Muscle layer of duodenum (tissue), 2 donors: ENCODE measurements around the gene RAPH1.

Experiments
- H3K27ac ChIP-seq: one replicate; pipeline ENCODE4 v1.7.0; 2013; ENCODE audit warnings: mild to moderate bottlenecking, low read length
- H3K27me3 ChIP-seq: one replicate; pipeline ENCODE4 v1.7.0; 2013; ENCODE audit warnings: low read depth, mild to moderate bottlenecking, control low read depth, low read length
- H3K36me3 ChIP-seq, 2 donors: one replicate each; pipeline ENCODE4 v1.7.0; 2013; ENCODE audit warnings: low read length in 2 of 2, control low read depth in 1 of 2, mild to moderate bottlenecking in 1 of 2; ENCODE audit not compliant: insufficient read depth in 2 of 2, control insufficient read depth in 1 of 2
- H3K4me1 ChIP-seq, 2 donors: one replicate each; pipeline ENCODE4 v1.7.0; 2013; ENCODE audit warnings: low read length in 2 of 2, mild to moderate bottlenecking in 2 of 2, control low read depth in 1 of 2, moderate library complexity in 1 of 2; ENCODE audit not compliant: insufficient read depth in 2 of 2, control insufficient read depth in 1 of 2
- H3K4me3 ChIP-seq, 2 donors: one replicate each; pipeline ENCODE4 v1.7.0; 2013; ENCODE audit warnings: low read length in 2 of 2, low read depth in 1 of 2, mild to moderate bottlenecking in 1 of 2
- H3K9me3 ChIP-seq, 2 donors: one replicate each; pipeline ENCODE4 v1.7.0; 2013; ENCODE audit warnings: low read length in 2 of 2, control low read depth in 1 of 2, mild to moderate bottlenecking in 1 of 2; ENCODE audit not compliant: control insufficient read depth in 1 of 2
- donor health status: healthy.

RAPH1 gene

DNA sequence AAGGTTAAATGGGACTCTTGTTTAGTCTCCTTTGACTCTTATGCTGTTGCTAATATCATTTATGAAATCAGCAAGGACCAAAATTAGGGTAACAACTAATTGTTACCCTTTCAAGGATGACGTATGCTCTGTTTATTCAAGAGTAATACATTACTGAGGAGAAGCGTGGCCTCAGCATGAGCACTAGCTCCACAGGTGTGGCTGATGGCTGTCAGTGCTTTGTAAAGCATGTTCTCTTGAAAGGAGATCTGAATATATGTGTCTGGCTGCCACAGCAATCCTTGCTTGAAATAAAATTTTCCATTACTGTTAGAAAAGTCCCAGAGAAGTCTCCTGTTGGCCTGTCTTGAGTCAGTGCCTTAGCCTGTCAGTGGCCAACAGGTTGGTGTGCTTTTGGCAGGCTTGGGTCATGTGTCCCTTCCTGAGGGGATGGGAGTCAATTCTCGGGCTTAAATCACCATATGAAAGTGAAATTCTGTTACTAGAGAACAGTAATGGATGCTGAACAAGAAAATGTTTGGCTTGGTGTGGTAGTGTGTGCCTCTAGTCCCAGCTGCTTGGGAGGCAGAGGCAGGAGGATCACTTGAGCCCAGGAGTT is 174.2 kb downstream of the RAPH1 start:
- Histone ChIP-seq H3K4me1 (peaks cover 0 to 10% of the 10 kb centered on the region in 2 donors), H3K36me3 (no peaks in the 10 kb centered on the region), H3K4me3 (no peak overlapping the region), H3K9me3 (no peaks in the 10 kb centered on the region), H3K27ac (no peak overlapping the region), H3K27me3 (no peaks in the 10 kb centered on the region)

DNA sequence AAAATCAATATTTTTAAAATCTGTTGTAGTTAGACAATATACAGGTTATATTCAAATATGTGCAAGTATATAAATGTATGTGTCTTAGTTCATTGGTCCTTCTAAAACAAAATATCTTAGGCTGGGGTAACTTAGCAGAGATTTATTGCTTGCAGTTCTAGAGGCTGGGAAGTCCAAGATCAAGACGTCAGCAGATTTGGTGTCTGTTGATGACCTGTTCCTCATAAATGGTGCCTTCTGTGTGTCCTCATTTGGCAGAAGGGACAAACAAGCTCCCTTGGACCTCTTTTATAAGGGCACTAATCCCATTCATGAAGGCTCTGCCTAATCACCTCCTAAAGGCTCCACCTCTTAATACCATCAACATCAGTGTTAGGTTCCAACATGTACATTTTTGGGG is 175.7 kb downstream of the RAPH1 start:
- peaks cover 0 to 10% of the 10 kb centered on the region in 2 donors for H3K4me1 ChIP-seq
- H3K27ac ChIP-seq, result no peak overlapping the region
- no peaks in the 10 kb centered on the region for H3K36me3 ChIP-seq
- H3K9me3 ChIP-seq, result no peaks in the 10 kb centered on the region
- no peak overlapping the region for H3K4me3 ChIP-seq
- no peaks in the 10 kb centered on the region for H3K27me3 ChIP-seq

DNA sequence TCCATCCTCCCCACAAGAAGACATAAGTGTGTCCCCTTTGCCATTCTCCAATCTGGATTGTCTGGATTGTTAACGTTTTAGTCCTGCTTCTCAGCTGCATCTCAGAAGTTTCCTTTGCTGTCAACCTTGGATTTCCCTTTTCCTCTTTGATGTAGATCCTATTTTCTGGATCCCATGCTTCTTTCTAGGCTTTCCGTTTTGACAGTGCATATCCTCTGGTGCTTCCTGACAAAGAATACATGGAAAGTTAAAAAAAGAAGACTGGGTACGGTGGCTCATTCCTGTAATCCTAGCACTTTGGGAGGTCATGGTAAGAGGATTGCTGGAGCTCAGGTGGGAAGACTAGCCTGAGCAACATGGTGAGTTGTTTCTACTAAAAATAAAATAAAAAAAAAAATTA is 180.1 kb downstream of the RAPH1 start:
- Histone ChIP-seq H3K36me3 (no peaks in the 10 kb centered on the region), H3K27me3 (no peaks in the 10 kb centered on the region), H3K9me3 (no peaks in the 10 kb centered on the region), H3K4me3 (no peak overlapping the region), H3K4me1 (no peaks in the 10 kb centered on the region), H3K27ac (no peak overlapping the region)

DNA sequence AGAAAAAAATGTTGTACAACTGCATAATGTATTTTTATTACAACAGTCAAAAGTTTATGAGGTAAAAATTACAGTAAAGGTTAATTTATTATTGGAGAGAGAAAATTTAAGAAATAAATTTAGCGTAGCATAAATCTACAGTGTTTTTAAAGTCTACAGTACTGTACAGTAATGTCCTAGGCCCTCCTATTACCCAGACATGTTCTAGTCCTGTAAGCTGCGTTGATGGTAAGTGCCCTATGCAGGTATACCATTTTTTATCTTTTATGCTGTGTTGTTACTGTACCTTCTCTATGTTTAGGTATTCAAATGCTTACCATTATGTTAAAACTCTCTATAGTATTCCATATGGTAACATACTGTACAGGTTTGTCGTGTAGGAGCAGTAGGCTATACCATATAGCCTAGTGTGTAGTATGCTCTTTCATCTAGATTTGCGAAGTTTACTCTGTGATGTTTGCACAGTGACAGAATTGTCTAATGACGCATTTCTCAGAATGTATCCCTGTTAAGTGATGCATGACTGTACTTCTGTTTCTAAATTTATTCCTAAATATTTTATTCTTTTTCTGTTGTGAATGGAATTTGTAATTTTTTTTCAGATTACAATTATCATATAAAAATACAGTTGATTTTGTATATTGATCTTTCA is 182.4 kb downstream of the RAPH1 start:
- H3K4me3 ChIP-seq, result no peak overlapping the region
- no peaks in the 10 kb centered on the region for H3K4me1 ChIP-seq
- H3K36me3 ChIP-seq, result no peaks in the 10 kb centered on the region
- no peak overlapping the region for H3K27ac ChIP-seq
- no peaks in the 10 kb centered on the region for H3K27me3 ChIP-seq
- H3K9me3 ChIP-seq, result no peaks in the 10 kb centered on the region

DNA sequence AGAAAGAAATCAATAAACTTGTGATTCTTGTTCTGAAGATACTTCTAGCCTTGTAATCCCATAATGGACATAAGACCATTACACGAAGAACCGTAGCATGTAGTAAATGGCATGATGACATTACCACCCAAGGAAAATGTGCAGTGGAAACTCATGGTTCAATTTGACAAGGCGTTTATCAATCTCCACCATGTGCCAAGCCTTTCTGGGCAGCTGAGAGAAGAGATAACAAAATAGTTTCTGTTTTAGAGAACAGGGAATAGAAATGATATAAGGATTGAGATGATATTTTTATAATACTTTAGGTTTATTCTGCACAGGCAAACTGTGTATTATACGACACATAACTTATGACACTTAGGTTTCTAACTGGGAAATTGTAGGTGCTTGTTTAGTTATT is 187.7 kb downstream of the RAPH1 start:
- Histone ChIP-seq H3K27me3 (no peaks in the 10 kb centered on the region), H3K4me3 (no peak overlapping the region), H3K27ac (no peak overlapping the region), H3K36me3 (peaks cover 0 to 5% of the 10 kb centered on the region in 2 donors), H3K4me1 (no peaks in the 10 kb centered on the region), H3K9me3 (no peaks in the 10 kb centered on the region)

DNA sequence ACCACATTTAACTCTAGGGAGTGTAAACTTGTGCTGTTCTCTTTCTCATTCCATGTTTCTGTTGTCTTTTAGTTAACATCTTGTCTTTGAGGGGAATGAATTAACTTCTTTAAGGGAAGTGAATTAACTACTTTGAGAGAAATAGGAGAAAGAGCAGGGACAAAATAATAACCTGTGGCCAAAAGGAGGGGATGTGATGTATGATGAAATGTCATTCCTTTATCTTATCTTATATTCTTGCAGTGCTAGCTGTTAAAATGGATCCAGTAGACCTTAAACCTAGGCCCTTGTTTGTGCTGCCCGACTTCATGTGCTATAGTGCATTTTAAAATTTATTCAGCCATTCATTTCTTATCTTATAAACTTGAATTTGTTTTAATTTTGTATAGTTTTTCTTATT is 188.5 kb downstream of the RAPH1 start:
- Histone ChIP-seq H3K27me3 (no peaks in the 10 kb centered on the region), H3K36me3 (peaks cover 0 to 5% of the 10 kb centered on the region in 2 donors), H3K27ac (no peak overlapping the region), H3K9me3 (no peaks in the 10 kb centered on the region), H3K4me3 (no peak overlapping the region), H3K4me1 (no peaks in the 10 kb centered on the region)

DNA sequence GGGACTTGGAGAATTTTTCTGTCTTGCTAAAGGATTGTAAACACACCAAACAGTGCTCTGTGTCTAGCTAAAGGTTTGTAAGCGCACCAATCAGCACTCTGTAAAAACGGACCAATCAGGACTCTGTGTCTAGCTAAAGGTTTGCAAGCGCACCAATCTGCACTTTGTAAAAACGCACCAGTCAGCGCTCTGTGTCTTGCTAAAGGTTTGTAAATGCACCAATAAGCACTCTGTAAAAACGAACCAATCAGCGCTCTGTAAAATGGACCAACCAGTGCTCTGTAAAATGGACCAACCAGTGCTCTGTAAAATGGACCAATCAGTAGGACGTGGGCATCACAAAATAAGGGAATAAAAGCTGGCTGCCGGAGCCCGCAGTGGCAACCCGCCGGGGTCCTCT is 190.4 kb downstream of the RAPH1 start:
- Histone ChIP-seq H3K27me3 (no peaks in the 10 kb centered on the region), H3K4me3 (no peak overlapping the region), H3K4me1 (peaks cover 0 to 5% of the 10 kb centered on the region in 2 donors), H3K9me3 (no peaks in the 10 kb centered on the region), H3K27ac (no peak overlapping the region), H3K36me3 (peaks cover 0 to 5% of the 10 kb centered on the region in 2 donors)
